NB4 (cell line): ENCODE data around the gene CBX1.
"Not testable (repeated sequence)": the region's sequence is repeated elsewhere in the genome, so short reads cannot be mapped to it uniquely, and the experiment has no call there.

Source experiments
- DNase-seq: peaks from one replicate; pipeline ENCODE4 v3.0.0; 2010; ENCODE audit warnings: low read depth
- H3K4me3 ChIP-seq: one replicate; pipeline ENCODE4 v1.5.1; 2011; ENCODE audit warnings: mild to moderate bottlenecking, low read depth, low read length, moderate library complexity
- CTCF ChIP-seq: IDR thresholded peaks from one replicate; pipeline ENCODE4 v1.5.1; 2012; ENCODE audit warnings: low read depth, low read length
- MAX ChIP-seq: IDR thresholded peaks from 2 replicates; pipeline ENCODE4 v1.6.1; 2011; ENCODE audit warnings: low read depth, low read length
- MYC ChIP-seq: IDR thresholded peaks from 2 replicates; pipeline ENCODE4 v1.6.1; 2011; ENCODE audit warnings: low read depth, low read length
- POLR2A ChIP-seq: IDR thresholded peaks from 2 replicates; pipeline ENCODE4 v1.6.1; 2011; ENCODE audit warnings: mild to moderate bottlenecking; ENCODE audit not compliant: insufficient read length; ENCODE audit errors: extremely low read depth

The CBX1 gene

DNA sequence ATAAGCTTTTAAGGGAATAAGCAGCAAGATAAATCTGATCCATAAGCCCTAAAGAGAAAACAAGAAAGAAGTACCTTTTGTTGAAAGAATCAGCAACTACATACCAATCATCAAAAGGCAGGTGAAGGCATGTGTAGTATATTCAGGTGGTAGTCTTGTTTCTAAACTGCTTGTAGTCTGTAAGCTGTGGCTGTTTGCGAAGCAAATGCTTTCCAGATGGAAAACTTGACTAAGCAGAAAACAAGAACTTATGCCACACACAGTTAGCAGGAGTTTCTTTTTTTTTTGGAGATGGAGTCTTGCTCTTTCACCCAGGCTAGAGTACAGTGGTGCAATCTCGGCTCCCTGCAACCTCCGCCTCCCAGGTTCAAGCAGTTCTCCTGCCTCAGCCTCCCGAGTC lies 5.7 kb downstream of the CBX1 start:
- DNase-seq: no peak
- no peak overlapping the region for H3K4me3 ChIP-seq
- no peak for TF ChIP-seq MYC
- no peak for TF ChIP-seq CTCF
- no peak for TF ChIP-seq MAX
- TF ChIP-seq POLR2A: no peak

- no peak overlapping the region for H3K4me3 ChIP-seq
- TF ChIP-seq MYC (no peak), MAX (no peak), POLR2A (no peak), CTCF (no peak)
- DNase-seq: no peak
Measured at GRCh38 chr17:48093341-48094045, 7.8 kb downstream of the CBX1 start.

DNA sequence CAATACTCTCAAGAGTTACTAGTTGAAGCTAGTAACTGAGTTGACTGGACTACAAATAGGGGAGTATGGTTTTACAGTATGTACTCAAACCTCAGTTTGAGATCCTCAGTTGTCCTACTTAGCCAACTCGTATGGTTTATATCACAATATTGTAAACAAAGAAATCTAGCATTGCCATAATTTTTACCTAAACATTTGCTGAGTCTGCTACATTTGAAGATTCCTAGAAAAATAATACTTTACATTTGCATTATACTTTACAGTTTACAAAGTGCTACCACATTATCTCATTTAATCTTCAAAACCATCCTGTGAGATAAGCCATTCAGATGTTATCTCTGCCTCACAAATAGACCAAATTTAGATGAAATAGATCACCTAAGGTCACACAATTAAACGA lies 16.3 kb downstream of the CBX1 start:
- no peak for DNase-seq
- TF ChIP-seq CTCF (no peak), MYC (no peak), MAX (no peak), POLR2A (no peak)
- H3K4me3 ChIP-seq: no peak overlapping the region

DNA sequence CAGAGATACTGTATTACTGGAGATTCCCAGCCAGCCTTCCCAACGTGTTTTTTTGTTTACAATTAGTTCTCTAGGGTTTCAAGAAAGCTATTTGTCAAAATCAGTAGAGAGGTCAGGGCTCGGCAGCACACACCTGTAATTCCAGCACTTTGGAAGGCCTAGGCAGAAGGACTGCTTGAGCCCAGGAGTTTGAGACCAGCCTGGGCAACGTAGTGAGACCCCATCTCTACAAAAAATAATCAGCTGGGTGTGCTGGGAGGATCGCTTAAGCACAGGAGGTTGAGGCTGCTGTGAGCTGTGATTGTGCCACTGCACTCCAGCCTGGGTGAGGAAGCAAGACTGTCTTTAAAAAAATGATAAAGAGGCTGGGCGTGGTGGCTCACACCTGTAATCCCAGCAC lies 19.4 kb downstream of the CBX1 start:
- TF ChIP-seq MYC (no peak), POLR2A (no peak), CTCF (no peak)
- no peak overlapping the region for H3K4me3 ChIP-seq
- DNase-seq: no peak

GRCh38 chr17:48077152-48077551 lies 24.1 kb downstream of the CBX1 start:
- H3K4me3 ChIP-seq, DNase-seq: not testable (repeated sequence)

DNA sequence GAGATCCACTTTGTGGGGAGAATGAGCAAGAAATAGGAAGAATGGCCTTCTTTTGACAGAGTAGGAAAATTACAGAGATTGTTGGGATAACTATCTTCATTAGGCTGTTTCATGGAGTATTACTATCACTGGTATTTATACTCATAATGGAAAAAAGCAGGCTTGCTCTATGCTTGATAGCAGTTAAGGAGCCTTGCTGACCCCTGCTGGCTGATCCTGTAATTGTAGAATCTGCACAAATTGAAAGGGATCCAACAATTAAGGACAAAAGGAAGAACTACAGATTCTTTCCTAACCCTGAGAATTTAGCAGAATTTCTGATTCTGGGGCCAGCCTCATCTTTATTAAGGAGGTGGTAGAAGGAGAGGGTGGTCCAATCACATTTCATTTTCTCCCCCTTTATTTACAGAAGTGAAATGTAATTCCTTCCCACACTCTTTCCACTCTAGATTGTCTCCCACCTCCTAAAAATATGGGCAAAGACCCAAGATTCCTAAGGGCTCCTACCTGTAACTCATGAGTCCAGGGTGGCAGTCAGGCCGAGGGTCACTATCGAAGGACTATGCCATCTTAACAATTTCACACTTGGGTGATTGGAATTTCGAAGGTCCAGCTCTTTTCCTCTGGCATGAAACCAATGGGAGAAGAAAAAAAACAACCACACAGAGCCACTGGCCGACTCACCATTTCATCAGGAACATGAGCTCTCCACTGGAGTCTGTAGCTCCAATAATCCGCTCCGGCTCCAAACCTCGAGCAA lies 26.8 kb downstream of the CBX1 start:
- no peak for TF ChIP-seq MAX
- TF ChIP-seq MYC: no peak
- TF ChIP-seq CTCF: peak; percentile 59
- TF ChIP-seq POLR2A: no peak
- DNase-seq: peak; percentile 69

GRCh38 chr17:48073566-48074094 lies 27.6 kb downstream of the CBX1 start:
- not testable (repeated sequence) for DNase-seq, H3K4me3 ChIP-seq

More for the DNA sequence above, 26.8 kb downstream of the CBX1 start:
- no peak overlapping the region for H3K4me3 ChIP-seq

DNA sequence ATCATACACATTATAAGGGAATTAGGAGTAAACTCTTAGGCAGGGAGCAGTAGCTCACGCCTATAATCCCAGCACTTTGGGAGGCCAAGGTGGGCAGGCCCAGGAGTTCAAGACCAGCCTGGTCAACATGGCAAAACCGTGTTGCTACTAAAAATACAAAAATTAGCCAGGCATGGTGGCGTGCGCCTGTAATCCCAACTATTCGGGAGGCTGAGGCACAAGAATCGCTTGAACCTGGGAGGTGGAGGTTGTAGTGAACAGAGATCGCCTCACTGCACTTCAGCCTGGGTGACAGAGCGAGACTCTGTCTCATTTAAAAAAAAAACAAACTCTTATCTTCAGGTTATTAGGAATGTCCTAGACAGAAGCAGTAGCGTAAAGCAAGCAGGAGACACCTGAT lies 28.5 kb downstream of the CBX1 start:
- not testable (repeated sequence) for H3K4me3 ChIP-seq, DNase-seq
